NOMO-1 treated with DMSO at 0.1 percent for 48 hours (cell line): ENCODE results near the gene NAA15.
"Not testable (repeated sequence)": the region's sequence is repeated elsewhere in the genome, so short reads cannot be mapped to it uniquely, and the experiment has no call there.

Experiments used
- DNase-seq: peaks from one replicate; lab custom pipeline; 2025; ENCODE audit not compliant: unreplicated experiment; lab: John Stamatoyannopoulos, UW

Gene NAA15

DNA sequence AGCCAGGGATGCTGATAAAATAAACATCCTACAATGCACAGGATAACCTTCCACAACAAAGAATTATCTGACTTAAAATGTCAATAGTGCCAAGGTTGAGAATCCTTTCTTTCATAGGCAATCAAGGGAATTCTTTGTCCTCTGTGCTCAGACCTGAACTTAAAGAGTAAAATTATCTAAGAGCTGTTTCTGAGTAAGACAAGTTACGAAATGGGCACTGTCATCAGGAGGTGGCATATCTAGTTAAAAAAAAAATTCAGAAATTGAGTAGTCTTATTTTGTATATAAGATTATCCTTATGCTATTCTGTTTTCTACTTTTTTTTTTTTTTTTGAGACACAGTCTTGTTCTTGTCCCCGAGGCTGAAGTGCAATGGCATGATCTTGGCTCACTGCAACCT, 149.3 kb downstream of the NAA15 start:
- DNase-seq = no peak

DNA sequence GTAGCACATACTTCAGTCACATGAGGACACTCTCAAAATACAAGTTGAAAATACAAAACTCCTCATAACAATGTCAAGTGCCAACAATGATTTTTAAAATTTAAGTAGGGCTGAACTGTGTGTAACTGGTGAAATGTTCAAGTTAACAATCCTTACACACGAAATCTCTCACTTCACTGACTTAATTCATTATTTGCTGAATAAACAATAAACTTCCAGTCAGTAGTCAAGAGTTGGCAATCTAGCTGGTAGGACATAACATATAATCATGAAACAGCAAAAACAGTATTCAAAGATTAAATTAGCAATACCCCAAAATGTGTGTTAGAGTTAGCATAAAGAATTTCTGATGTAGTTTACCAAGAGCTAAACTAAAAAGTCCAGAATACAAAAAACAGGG, 150.7 kb downstream of the NAA15 start:
- DNase-seq = no peak

- DNase-seq = peak; percentile 79
Observed at GRCh38 chr4:139453041-139453370, 151.7 kb downstream of the NAA15 start.

- DNase-seq = peak; percentile 98
Observed at GRCh38 chr4:139453371-139454110, 152.2 kb downstream of the NAA15 start.

DNA sequence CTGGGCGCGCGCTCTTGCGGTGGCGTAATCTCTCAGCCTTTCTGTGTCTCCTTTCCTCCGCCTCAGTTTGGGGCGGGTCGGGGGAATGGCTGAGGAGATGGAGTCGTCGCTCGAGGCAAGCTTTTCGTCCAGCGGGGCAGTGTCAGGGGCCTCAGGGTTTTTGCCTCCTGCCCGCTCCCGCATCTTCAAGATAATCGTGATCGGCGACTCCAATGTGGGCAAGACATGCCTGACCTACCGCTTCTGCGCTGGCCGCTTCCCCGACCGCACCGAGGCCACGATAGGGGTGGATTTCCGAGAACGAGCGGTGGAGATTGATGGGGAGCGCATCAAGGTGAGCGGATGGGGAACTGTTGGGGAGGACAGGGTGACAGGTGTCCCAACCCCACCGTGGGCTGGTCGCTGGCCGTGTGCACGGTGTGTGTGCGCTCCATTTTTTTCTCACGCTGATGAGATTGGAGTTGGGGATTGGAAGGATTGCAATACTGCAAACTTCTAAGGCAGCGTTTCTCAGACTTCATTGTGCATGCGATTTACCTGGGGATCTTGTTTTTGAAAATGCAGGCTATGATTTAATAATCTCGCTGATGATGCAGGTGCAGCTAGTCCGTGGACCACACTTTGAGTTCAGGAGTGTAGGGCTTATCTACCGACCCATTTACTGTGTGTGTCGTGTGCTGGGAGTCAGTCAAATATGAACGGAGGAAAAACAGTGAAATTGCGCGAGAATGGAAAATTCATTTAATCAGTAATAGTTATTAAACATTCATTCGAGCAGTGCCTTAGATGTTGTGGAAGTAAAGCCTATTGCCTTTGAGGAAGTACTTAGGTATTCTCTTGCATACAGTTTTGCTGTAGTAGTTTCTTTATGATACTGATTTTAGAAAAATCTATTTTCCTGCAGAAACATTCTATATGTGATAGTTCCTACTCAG, 153.1 kb downstream of the NAA15 start, which contains the start of gene RAB33B:
TSS of gene RAB33B (plus strand) at position 11 of the 935 bp plus-strand sequence. CDS start at position 86, 75 bp downstream.
- peak; percentile 33 for DNase-seq

DNA sequence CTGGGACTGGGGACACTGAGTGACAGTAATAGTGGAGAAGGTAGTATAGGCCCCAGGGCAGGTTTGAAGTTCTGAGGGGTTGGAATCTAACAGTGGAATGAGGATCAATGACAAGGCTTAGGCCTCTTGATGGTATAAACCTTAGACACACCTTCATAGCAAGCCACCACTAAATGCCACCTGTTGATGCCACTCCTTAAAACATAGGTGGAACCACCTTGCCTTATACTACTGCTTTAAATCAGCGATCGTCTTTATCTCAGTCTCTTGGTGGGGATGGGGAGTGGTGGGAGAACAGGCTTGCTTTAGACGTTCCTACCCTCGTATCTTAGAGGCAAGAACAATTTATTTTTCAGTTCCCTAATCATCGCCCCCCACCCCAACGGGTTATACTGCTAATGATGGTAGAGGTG, 153.8 kb downstream of the NAA15 start:
- no peak for DNase-seq

DNA sequence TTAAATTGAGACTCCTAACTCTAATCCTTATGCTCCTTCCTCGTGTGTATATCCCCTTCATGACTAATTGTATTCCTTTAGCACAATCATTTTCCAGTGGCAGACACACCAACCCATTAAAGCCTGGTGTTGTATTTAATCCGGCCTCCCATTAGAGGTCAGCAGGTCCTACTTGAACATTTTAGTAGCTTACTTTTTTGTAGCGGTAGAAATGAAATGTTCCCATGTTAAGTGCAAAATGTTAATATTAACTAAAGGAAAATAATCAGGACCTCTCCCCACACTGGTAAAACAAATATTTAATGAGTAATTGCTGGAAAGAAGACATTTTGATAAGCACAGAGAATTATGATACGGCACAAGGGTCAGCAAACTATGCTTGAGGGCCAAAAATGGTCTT, 156.0 kb downstream of the NAA15 start:
- no peak for DNase-seq

DNA sequence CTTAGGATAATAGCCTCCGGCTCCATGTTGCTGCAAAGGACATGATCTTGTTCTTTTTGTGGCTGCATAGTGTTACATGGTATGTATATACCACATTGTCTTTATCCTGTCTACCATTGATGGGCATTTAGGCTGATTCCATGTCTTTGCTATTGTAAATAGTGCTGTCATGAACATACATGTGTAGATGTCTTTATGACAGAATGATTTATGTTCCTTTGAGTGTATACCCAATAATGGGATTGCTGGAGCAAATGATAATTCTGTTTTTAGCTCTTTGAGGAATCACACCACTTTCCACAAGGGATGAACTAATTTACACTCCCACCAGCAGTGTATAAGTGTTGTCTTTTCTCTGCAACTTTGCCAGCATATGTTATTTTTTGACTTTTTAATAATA, 157.2 kb downstream of the NAA15 start:
- DNase-seq = no peak

GRCh38 chr4:139458999-139459398, 157.7 kb downstream of the NAA15 start:
- no peak for DNase-seq

DNA sequence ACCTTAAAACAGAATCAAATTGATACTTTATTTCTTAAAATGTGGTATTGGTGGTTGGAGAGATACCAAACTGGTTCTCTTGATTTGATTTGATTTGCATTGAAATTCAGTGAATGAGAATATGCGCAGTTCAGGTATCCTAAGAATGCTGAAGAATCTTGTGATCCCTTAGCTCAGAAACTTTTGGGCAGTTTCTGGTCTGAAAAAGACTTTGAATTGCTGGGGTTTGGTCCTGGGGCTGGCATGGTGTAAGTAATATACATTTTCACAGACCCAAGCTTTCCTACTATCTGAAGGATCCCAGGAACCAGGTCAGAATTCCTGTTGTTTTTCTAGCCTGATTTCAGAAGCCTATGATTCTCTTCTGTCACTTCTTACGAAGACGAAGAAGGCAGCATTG, 159.3 kb downstream of the NAA15 start:
- no peak for DNase-seq

- no peak for DNase-seq
Observed at GRCh38 chr4:139461022-139461628, 159.8 kb downstream of the NAA15 start.

DNA sequence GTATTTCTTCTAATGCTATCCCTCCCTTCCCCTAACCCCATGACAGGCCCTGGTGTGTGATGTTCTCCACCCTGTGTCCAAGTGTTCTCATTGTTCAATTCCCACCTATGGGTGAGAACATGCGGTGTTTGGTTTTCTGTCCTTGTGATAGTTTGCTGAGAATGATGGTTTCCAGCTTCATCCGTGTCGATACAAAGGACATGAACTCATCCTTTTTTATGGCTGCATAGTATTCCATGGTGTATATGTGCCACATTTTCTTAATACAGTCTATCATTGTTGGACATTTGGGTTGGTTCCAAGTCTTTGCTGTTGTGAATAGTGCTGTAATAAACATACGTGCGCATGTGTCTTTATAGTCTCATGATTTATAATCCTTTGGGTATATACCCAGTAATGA, 163.2 kb downstream of the NAA15 start:
- DNase-seq = not testable (repeated sequence)

DNA sequence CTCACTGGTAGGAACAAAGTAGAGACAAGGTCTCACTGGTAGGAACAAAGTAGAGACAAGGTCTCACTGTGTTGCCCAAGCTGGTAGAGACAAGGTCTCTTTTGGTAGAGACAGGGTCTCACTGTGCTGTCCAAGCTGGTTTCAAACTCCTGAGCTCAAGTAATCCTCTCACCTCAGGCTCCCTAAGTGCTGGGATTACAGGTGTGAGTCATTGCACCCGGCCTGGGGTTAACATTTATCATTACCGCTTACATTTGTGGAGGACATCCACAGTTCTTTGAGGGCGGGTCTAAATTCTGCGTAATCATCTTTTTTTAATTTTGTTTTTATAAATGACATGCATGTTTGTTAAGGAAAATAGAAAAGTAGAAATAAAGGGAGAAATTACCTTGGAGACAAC, 164.6 kb downstream of the NAA15 start:
- no peak for DNase-seq

- not testable (repeated sequence) for DNase-seq
Observed at GRCh38 chr4:139468756-139469155, 167.5 kb downstream of the NAA15 start.

DNA sequence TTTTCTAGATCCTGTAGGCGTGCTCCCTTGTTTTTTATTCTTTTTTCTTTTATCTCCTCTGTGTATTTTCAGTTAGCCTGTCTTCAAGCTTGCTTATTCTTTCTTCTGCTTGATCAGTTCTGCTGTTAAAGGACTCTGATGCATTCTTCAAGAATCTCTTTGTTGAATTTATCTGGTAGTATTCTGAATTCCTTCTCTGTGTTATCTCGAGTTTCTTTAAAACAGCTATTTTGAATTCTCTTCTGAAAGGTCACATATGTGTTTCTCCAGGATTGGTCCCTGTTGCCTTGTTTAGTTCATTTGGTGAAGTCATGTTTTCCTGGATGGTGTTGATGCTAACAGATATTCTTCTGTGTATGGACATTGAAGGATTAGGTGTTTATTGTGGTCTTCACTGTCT, 167.9 kb downstream of the NAA15 start:
- no peak for DNase-seq
